ENCODE measurements around the gene FGFBP2. TPM values are rescaled to one million over a fixed set of nuclear protein-coding genes. Genes with fewer than 3 reads are reported as not detected.

The FGFBP2 gene
- total RNA-seq, 6 experiments from 2014 or later = 0.29 to 1.4 (median 0.92) TPM; not detected in 3

DNA sequence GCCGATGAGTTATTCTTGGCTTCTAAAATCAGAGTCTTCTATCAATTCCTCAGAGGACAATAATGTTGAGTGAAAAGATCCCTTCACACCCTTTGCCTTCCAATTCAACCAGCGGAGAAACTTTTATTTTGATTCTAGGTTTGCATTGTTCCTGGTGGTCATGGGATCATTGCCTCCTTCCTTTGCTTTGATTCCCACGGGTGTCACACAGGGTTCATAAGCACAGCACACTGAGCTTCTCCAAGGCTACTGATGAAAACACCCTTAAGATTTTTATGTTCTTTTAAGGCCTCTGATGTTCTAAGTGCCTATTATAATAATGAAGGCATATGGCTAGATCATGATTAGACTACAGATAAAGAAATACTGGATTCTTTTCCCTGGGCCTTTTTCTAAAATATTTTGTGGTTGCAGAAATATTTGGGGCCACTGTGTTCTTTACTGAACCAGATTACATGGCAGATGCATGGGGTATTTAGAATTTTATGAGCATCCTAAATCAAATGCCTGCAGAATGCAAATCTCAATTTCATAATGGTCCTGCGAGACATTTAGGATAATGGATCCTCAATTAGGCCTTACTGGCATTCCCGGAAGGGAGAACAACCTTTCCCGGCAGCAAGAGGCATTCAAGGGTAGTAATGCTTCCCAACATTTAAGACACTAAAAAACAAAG is 43.9 kb upstream of the FGFBP2 start:
- H3K4me1 ChIP-seq = no peaks in the 10 kb centered on the region
- no peak for ATAC-seq
- H3K36me3 ChIP-seq = no peaks in the 10 kb centered on the region
- H3K4me3 ChIP-seq = no peak overlapping the region
- DNase-seq = no peak
- intact Hi-C loops (cut with DNase I) = no loop called here
- no peaks in the 10 kb centered on the region for H3K9me3 ChIP-seq
- WGBS (ENCODE audit: insufficient coverage, low coverage, low lambda C conversion rate, missing lambda C conversion rate) = 80% methylated on average over 6 of the region's 6 CpGs
- TF ChIP-seq POLR2A (IDR thresholded peaks at IDR 0.05) (no peak), CTCF (IDR thresholded peaks at IDR 0.05) (no peak)
- H3K27me3 ChIP-seq = no peaks in the 10 kb centered on the region
- H3K27ac ChIP-seq = no peak overlapping the region

GRCh38 chr4:16005676-16006075 is 42.7 kb upstream of the FGFBP2 start:
- no peak overlapping the region for H3K27ac ChIP-seq
- TF ChIP-seq CTCF (IDR thresholded peaks at IDR 0.05) (no peak), POLR2A (IDR thresholded peaks at IDR 0.05) (no peak)
- ATAC-seq (no peak), DNase-seq (no peak)
- no peaks in the 10 kb centered on the region for H3K27me3 ChIP-seq
- H3K4me3 ChIP-seq = no peak overlapping the region
- intact Hi-C loops (cut with DNase I) = no loop called here
- 67% methylated on average over 4 of the region's 5 CpGs for WGBS (ENCODE audit: insufficient coverage, low coverage, low lambda C conversion rate, missing lambda C conversion rate)
- H3K9me3 ChIP-seq = no peaks in the 10 kb centered on the region
- no peaks in the 10 kb centered on the region for H3K36me3 ChIP-seq
- H3K4me1 ChIP-seq = peaks cover 0 to 3% (median 0%) of the 10 kb centered on the region in 4 donors

GRCh38 chr4:16001484-16001858 is 38.5 kb upstream of the FGFBP2 start:
- peaks cover 0 to 3% (median 0%) of the 10 kb centered on the region in 4 donors for H3K4me1 ChIP-seq
- WGBS (ENCODE audit: insufficient coverage, low coverage, low lambda C conversion rate, missing lambda C conversion rate) = 0% methylated on average over 4 of the region's 4 CpGs
- H3K4me3 ChIP-seq = no peak overlapping the region
- DNase-seq = peak in 2 of 3 donors; percentile 35 to 52
- no peaks in the 10 kb centered on the region for H3K36me3 ChIP-seq
- peak; percentile 69 to 83 (median 77) for TF ChIP-seq CTCF (IDR thresholded peaks at IDR 0.05)
- TF ChIP-seq POLR2A (IDR thresholded peaks at IDR 0.05) = no peak
- H3K9me3 ChIP-seq = no peaks in the 10 kb centered on the region
- H3K27me3 ChIP-seq = no peaks in the 10 kb centered on the region
- intact Hi-C loops (cut with DNase I) = no loop called here
- H3K27ac ChIP-seq = no peak overlapping the region
- ATAC-seq = peak; percentile 97 to 99 (median 98)

DNA sequence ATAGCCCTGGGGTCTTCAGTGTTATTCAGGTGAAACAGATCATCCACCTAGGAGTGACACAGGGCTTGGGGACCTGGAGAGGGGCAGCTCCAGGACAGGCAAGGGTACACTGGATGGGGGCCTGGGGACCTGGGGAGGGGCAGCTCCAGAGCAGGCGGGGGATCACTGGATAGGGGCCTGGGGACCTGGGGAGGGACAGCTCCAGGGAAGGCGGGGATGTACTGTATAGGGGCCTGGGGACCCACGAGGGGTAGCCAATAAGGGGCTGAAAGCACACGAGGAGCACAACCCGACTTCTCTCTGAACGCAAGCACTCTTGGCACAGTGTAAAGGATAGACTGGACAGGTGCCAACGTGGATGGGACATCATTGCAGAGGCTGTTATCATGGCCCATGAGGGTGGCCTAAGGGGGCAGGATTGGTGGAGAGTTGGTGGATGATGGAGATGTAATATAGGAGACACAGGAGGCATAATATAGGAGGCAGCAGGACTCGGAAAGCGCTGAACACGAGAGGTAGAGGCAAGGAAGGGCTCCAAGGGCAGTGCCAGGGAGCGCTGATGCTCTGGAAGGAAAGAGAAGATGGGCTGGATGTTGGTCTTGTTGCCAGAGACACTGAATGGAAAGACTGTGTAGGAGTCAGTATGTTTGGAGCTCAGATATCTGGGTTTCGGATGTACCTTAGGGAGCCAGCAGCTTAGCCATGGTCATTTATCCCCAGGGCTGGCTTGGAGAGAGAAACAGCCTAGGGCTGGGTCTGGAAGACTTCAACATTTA is 37.9 kb upstream of the FGFBP2 start:
- H3K27ac ChIP-seq = no peak overlapping the region
- no peaks in the 10 kb centered on the region for H3K36me3 ChIP-seq
- DNase-seq (no peak), ATAC-seq (peak in 2 of 4 donors; percentile 9 to 17)
- intact Hi-C loops (cut with DNase I) = no loop called here
- H3K27me3 ChIP-seq = no peaks in the 10 kb centered on the region
- no peak overlapping the region for H3K4me3 ChIP-seq
- peaks cover 0 to 3% (median 0%) of the 10 kb centered on the region in 4 donors for H3K4me1 ChIP-seq
- no peaks in the 10 kb centered on the region for H3K9me3 ChIP-seq
- TF ChIP-seq CTCF (IDR thresholded peaks at IDR 0.05) = no peak
- TF ChIP-seq POLR2A (IDR thresholded peaks at IDR 0.05) = no peak
- 45% methylated on average over 9 of the region's 12 CpGs for WGBS (ENCODE audit: insufficient coverage, low coverage, low lambda C conversion rate, missing lambda C conversion rate)
